AG10803 (cell line): ENCODE data around the gene DLG5.

Source experiments
- DNase-seq: peaks from one replicate; pipeline ENCODE4 v3.0.0; 2010; ENCODE audit warnings: low read depth
- H3K4me3 ChIP-seq: 2 replicates; pipeline ENCODE4 v1.5.1; 2011; ENCODE audit warnings: mild to moderate bottlenecking, low read length, control low read depth
- TF ChIP-seq, protein P1 (sequence below): conservative IDR thresholded peaks from 2 replicates; pipeline ENCODE4 v1.5.1; 2011; ENCODE audit warnings: mild to moderate bottlenecking, low read length, control low read depth, inconsistent platforms

DLG5 gene

DNA sequence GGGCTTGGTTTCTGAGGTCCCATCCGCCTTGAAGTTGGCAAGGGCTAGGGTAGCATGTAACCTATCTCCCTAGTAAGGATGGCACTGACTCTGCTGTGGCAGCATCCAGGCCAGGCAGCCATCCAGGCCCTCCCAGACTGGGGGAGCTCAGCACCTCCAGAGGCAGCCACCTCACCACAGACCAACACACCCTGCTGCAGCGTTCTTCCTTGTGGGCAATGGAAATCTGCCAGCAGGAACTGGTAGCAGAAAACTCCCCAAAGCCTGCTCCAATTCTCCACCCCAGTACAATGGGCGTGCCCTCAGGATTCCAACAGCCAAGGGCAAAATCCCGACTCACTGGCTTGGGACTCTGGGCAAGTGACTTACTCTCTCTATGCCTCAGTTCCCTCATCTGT is 27.5 kb downstream of the DLG5 start:
- DNase-seq: peak; percentile 90
- H3K4me3 ChIP-seq: no peak overlapping the region
- TF ChIP-seq, protein P1, sequence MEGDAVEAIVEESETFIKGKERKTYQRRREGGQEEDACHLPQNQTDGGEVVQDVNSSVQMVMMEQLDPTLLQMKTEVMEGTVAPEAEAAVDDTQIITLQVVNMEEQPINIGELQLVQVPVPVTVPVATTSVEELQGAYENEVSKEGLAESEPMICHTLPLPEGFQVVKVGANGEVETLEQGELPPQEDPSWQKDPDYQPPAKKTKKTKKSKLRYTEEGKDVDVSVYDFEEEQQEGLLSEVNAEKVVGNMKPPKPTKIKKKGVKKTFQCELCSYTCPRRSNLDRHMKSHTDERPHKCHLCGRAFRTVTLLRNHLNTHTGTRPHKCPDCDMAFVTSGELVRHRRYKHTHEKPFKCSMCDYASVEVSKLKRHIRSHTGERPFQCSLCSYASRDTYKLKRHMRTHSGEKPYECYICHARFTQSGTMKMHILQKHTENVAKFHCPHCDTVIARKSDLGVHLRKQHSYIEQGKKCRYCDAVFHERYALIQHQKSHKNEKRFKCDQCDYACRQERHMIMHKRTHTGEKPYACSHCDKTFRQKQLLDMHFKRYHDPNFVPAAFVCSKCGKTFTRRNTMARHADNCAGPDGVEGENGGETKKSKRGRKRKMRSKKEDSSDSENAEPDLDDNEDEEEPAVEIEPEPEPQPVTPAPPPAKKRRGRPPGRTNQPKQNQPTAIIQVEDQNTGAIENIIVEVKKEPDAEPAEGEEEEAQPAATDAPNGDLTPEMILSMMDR: no peak

- H3K4me3 ChIP-seq: no peak overlapping the region
- TF ChIP-seq, protein P1: no peak
- no peak for DNase-seq
Observed at GRCh38 chr10:77898323-77899079, 28.1 kb downstream of the DLG5 start.

DNA sequence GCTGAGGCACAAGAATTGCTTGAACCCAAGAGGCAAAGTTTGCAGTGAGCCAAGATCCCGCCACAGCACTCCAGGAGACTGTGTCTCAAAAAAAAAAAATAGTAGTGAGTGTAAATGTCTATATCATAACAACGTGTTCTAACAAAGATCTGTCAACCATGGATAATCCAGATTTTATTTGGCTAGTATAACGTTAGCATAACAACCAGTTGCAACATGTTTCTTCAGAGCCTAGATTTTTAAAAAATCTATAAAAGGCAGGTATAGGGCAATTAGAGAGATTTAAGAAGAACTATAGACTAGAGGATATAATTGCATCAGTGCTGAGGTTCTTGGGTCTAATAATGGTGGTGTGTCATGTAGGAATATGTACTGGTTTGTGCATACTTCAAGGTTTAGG is 30.5 kb downstream of the DLG5 start:
- no peak for DNase-seq
- TF ChIP-seq, protein P1: no peak
- no peak overlapping the region for H3K4me3 ChIP-seq

DNA sequence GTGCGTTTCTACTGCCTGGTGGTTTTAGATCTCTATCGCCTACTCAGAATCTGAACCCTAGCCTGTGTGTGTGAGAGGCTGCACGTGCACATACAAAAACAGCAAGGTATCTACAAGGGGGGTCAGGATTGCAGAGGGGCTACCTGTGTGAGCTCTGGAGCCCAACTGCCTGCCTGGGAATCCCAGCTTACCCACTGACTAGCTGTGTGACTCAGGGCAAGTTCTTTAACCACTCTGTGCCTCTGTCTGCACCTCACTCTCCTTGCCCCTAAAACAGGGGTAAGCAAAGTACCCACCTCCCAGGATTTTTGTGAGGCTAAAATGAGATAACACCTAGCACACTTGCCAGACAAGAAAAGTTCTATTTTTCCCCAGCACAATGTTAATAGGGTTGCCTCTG is 32.5 kb downstream of the DLG5 start:
- DNase-seq: no peak
- TF ChIP-seq, protein P1: no peak
- no peak overlapping the region for H3K4me3 ChIP-seq

GRCh38 chr10:77893386-77893785 is 33.2 kb downstream of the DLG5 start:
- TF ChIP-seq, protein P1: no peak
- DNase-seq: no peak
- H3K4me3 ChIP-seq: no peak overlapping the region

- no peak for DNase-seq
- no peak overlapping the region for H3K4me3 ChIP-seq
- TF ChIP-seq, protein P1: no peak
Observed at GRCh38 chr10:77892761-77893160, 33.8 kb downstream of the DLG5 start.

DNA sequence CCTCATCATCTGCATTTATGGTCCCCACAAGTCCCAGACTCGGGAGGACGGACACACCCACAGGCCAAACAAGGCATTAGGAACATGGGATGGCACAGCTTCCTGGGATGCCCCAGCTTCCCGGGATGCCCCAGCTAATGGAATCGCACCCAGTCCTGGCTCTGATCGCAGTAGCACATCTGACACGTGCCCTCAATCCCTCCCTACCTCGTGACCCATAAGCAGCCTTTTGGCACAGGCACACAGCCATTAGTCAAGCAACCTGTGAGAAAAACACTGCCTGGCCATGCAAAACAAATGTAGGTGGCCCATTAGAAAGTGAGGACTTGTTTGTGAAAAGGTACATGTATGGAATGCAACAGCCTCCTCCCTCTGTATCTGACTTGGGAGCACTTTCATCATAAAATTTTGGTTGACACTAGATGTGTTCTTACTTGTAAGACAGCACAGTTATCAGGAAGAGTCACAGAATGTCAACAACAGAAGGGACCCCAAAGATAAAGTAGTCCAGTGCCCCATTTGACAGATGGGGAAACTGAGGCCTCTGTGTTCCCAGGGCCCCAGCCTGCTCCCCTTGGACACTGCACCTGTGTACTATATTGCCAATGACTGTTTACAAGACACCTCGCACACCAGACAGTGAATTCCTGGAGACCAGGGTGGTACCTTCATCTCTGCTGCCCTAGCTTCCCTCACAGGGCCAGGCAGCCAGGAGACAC is 34.4 kb downstream of the DLG5 start:
- TF ChIP-seq, protein P1: no peak
- no peak for DNase-seq
- H3K4me3 ChIP-seq: no peak overlapping the region
